ENCODE data around the gene CNGA1.

Gene CNGA1

GRCh38 chr4:47972181-47972580 lies 44.3 kb downstream of the CNGA1 start:
- H4K20me1 ChIP-seq (ENCODE audit: low read depth, low read length) = no peaks in the 10 kb centered on the region
- H3K9me2 ChIP-seq (replicated peaks; ENCODE audit: insufficient read depth, low read length) = no peaks in the 10 kb centered on the region
- H3K27me3 ChIP-seq (ENCODE audit: low read length) = no peaks in the 10 kb centered on the region
- H3K9ac ChIP-seq (ENCODE audit: low read length) = no peak overlapping the region
- TF ChIP-seq EZH2phosphoT487 (conservative IDR thresholded peaks at IDR 0.05; ENCODE audit: low read length) = no peak
- TF ChIP-seq CTCF (IDR thresholded peaks at IDR 0.05; ENCODE audit: insufficient read depth, low read length, poor library complexity, severe bottlenecking) = no peak
- no peaks in the 10 kb centered on the region for H3K9me3 ChIP-seq (ENCODE audit: insufficient read depth, low read length)
- H3K27ac ChIP-seq (ENCODE audit: low read depth, low read length) = no peak overlapping the region
- H3K4me2 ChIP-seq (ENCODE audit: low read depth, low read length, poor library complexity, severe bottlenecking) = no peak overlapping the region
- no peak overlapping the region for H2AFZ ChIP-seq (ENCODE audit: low read depth, low read length, severe bottlenecking)
- no peaks in the 10 kb centered on the region for H3K36me3 ChIP-seq (ENCODE audit: low read length)
- H3F3A ChIP-seq (ENCODE audit: insufficient read depth) = no peaks in the 10 kb centered on the region
- no peak overlapping the region for H3K4me3 ChIP-seq (ENCODE audit: insufficient read depth, low read length, poor library complexity, severe bottlenecking)
- H3K79me2 ChIP-seq (ENCODE audit: insufficient read depth, low read length) = no peaks in the 10 kb centered on the region

- TF ChIP-seq EZH2phosphoT487 (conservative IDR thresholded peaks at IDR 0.05; ENCODE audit: low read length) = no peak
- TF ChIP-seq CTCF (IDR thresholded peaks at IDR 0.05; ENCODE audit: insufficient read depth, low read length, poor library complexity, severe bottlenecking) = no peak
- H3K4me3 ChIP-seq (ENCODE audit: insufficient read depth, low read length, poor library complexity, severe bottlenecking) = no peak overlapping the region
- H2AFZ ChIP-seq (ENCODE audit: low read depth, low read length, severe bottlenecking) = no peak overlapping the region
- no peaks in the 10 kb centered on the region for H3K36me3 ChIP-seq (ENCODE audit: low read length)
- H3K9me3 ChIP-seq (ENCODE audit: insufficient read depth, low read length) = no peaks in the 10 kb centered on the region
- H3K27ac ChIP-seq (ENCODE audit: low read depth, low read length) = no peak overlapping the region
- no peak overlapping the region for H3K9ac ChIP-seq (ENCODE audit: low read length)
- H3K4me2 ChIP-seq (ENCODE audit: low read depth, low read length, poor library complexity, severe bottlenecking) = no peak overlapping the region
- no peaks in the 10 kb centered on the region for H4K20me1 ChIP-seq (ENCODE audit: low read depth, low read length)
- H3F3A ChIP-seq (ENCODE audit: insufficient read depth) = no peaks in the 10 kb centered on the region
- H3K79me2 ChIP-seq (ENCODE audit: insufficient read depth, low read length) = no peaks in the 10 kb centered on the region
- H3K9me2 ChIP-seq (replicated peaks; ENCODE audit: insufficient read depth, low read length) = no peaks in the 10 kb centered on the region
- H3K27me3 ChIP-seq (ENCODE audit: low read length) = no peaks in the 10 kb centered on the region
Observed at GRCh38 chr4:47968847-47969246, 47.6 kb downstream of the CNGA1 start.

- Histone ChIP-seq H3K36me3 (ENCODE audit: low read length) (no peaks in the 10 kb centered on the region), H3K9ac (ENCODE audit: low read length) (no peak overlapping the region), H3K27ac (ENCODE audit: low read depth, low read length) (no peak overlapping the region), H3K4me3 (ENCODE audit: insufficient read depth, low read length, poor library complexity, severe bottlenecking) (no peak overlapping the region), H3K4me2 (ENCODE audit: low read depth, low read length, poor library complexity, severe bottlenecking) (no peak overlapping the region), H4K20me1 (ENCODE audit: low read depth, low read length) (no peaks in the 10 kb centered on the region), H3K79me2 (ENCODE audit: insufficient read depth, low read length) (no peaks in the 10 kb centered on the region), H3F3A (ENCODE audit: insufficient read depth) (no peaks in the 10 kb centered on the region), H2AFZ (ENCODE audit: low read depth, low read length, severe bottlenecking) (no peak overlapping the region), H3K9me2 (replicated peaks; ENCODE audit: insufficient read depth, low read length) (no peaks in the 10 kb centered on the region), H3K27me3 (ENCODE audit: low read length) (no peaks in the 10 kb centered on the region), H3K9me3 (ENCODE audit: insufficient read depth, low read length) (no peaks in the 10 kb centered on the region; the same call in 1 of the 2 replicates)
- TF ChIP-seq CTCF (IDR thresholded peaks at IDR 0.05; ENCODE audit: insufficient read depth, low read length, poor library complexity, severe bottlenecking) (no peak), EZH2phosphoT487 (conservative IDR thresholded peaks at IDR 0.05; ENCODE audit: low read length) (no peak)
Observed at GRCh38 chr4:47954677-47955076, 61.8 kb downstream of the CNGA1 start.
